Cardiac muscle cell (in vitro differentiated cells and primary cell): ENCODE results near the gene RFT1. TPM values are rescaled to one million over a fixed set of nuclear protein-coding genes. Genes with fewer than 3 reads are reported as not detected.

Experiments used
- DNase-seq, 2 donors: peaks; one replicate each; pipeline versions ENCODE4 v3.0.0 to v3.0.0-alpha.2; 2010 to 2017; ENCODE audit warnings: low read depth in 1 of 2, low spot score in 1 of 2
- H3K27ac ChIP-seq: fragments of 200-600 bp; sonication (generic); 2 replicates; pipeline ENCODE4 v1.5.1; 2016
- H3K27me3 ChIP-seq: fragments of 200-600 bp; sonication (generic); 2 replicates; pipeline ENCODE4 v1.6.0; 2016; ENCODE audit warnings: control low read depth
- H3K36me3 ChIP-seq: fragments of 200-600 bp; sonication (generic); 2 replicates; pipeline ENCODE4 v1.5.1; 2016; ENCODE audit warnings: control low read depth
- H3K4me1 ChIP-seq: fragments of 200-600 bp; sonication (generic); 2 replicates; pipeline ENCODE4 v1.8.1; 2017; ENCODE audit warnings: low read depth, mild to moderate bottlenecking, mixed run types
- H3K4me3 ChIP-seq: fragments of 200-600 bp; sonication (generic); 2 replicates; pipeline ENCODE4 v1.5.1; 2016; ENCODE audit warnings: mild to moderate bottlenecking
- H3K9me3 ChIP-seq: fragments of 200-600 bp; sonication (generic); 2 replicates; pipeline ENCODE4 v1.5.1; 2017; ENCODE audit warnings: low read depth, mild to moderate bottlenecking, control low read depth
- polyA plus RNA-seq: library from polyadenylated mRNA; unstranded; fragments of >200 nt; fragmentation: Nextera tagmentation; extraction: Ambion mirVana; gene quantifications from 2 replicates; pipeline ENCODE4 v1.2.1, GENCODE V29; 2016
- total RNA-seq: library from RNA; depleted of rRNA; stranded (reverse); fragments of >200 nt; gene quantifications from 2 replicates; pipeline ENCODE4 v1.2.3, GENCODE V29; 2016
- TF ChIP-seq, protein P1 (sequence below): IDR thresholded peaks from 2 replicates; pipeline ENCODE4 v1.5.1; 2012; ENCODE audit warnings: low read depth, mild to moderate bottlenecking, low read length

The RFT1 gene
- total and polyA plus RNA-seq, 2 experiments from 2014 or later: 8.1 to 16.1 TPM

DNA sequence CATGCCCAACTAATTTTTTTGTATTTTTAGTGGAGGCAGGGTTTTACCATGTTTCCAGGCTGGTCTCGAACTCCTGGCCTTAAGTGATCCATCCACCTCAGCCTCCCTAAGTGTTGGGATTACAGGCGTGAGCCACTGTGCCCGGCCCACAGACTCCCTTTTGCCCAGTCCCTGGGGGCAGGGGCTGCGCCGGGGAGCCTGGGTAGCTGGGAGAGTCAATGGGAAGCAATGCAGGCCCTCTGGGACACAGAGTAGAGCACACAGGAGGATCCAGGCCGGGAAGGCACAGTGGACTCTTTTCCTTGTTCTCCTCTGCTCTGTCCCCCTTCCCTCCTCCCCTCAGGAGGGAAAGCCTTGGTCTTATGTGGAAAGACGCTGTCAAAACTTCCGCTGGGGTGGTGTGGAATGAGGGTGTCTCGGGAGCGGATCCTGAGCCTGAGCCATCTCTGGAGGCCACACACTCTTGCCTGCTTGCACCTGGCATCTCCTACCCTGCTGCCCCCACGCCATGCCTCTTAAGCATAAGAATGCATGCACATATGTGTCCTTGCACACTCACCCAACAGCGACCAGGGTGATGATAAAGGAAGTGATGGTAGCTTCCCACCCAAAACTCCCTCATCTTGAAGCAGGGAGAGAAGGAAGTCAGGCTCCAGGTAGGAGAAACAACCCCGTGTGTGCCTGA lies 18.9 kb upstream of the RFT1 start:
- TF ChIP-seq, protein P1, sequence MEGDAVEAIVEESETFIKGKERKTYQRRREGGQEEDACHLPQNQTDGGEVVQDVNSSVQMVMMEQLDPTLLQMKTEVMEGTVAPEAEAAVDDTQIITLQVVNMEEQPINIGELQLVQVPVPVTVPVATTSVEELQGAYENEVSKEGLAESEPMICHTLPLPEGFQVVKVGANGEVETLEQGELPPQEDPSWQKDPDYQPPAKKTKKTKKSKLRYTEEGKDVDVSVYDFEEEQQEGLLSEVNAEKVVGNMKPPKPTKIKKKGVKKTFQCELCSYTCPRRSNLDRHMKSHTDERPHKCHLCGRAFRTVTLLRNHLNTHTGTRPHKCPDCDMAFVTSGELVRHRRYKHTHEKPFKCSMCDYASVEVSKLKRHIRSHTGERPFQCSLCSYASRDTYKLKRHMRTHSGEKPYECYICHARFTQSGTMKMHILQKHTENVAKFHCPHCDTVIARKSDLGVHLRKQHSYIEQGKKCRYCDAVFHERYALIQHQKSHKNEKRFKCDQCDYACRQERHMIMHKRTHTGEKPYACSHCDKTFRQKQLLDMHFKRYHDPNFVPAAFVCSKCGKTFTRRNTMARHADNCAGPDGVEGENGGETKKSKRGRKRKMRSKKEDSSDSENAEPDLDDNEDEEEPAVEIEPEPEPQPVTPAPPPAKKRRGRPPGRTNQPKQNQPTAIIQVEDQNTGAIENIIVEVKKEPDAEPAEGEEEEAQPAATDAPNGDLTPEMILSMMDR: no peak

GRCh38 chr3:53147903-53148400 lies 17.7 kb upstream of the RFT1 start:
- Histone ChIP-seq H3K9me3 (no peaks in the 10 kb centered on the region), H3K4me3 (no peak overlapping the region), H3K27ac (no peak overlapping the region), H3K36me3 (no peaks in the 10 kb centered on the region), H3K27me3 (peaks cover 64% of the 10 kb centered on the region), H3K4me1 (no peaks in the 10 kb centered on the region)
- DNase-seq: no peak
- TF ChIP-seq, protein P1: no peak

More for the DNA sequence above, 18.9 kb upstream of the RFT1 start:
- no peak for DNase-seq
- Histone ChIP-seq H3K36me3 (no peaks in the 10 kb centered on the region), H3K27me3 (peaks cover 76% of the 10 kb centered on the region), H3K4me3 (no peak overlapping the region), H3K27ac (no peak overlapping the region), H3K9me3 (no peaks in the 10 kb centered on the region), H3K4me1 (no peaks in the 10 kb centered on the region)

- no peak overlapping the region for H3K4me3 ChIP-seq
- peaks cover 61% of the 10 kb centered on the region for H3K27me3 ChIP-seq
- DNase-seq: no peak
- H3K27ac ChIP-seq: no peak overlapping the region
- H3K36me3 ChIP-seq: no peaks in the 10 kb centered on the region
- TF ChIP-seq, protein P1: no peak
- H3K9me3 ChIP-seq: no peaks in the 10 kb centered on the region
- no peaks in the 10 kb centered on the region for H3K4me1 ChIP-seq
Measured at GRCh38 chr3:53147151-53147902, 17.1 kb upstream of the RFT1 start.

- H3K4me3 ChIP-seq: no peak overlapping the region
- no peaks in the 10 kb centered on the region for H3K9me3 ChIP-seq
- H3K36me3 ChIP-seq: no peaks in the 10 kb centered on the region
- H3K27ac ChIP-seq: no peak overlapping the region
- H3K27me3 ChIP-seq: peaks cover 55% of the 10 kb centered on the region
- DNase-seq: no peak
- no peaks in the 10 kb centered on the region for H3K4me1 ChIP-seq
- TF ChIP-seq, protein P1: no peak
Measured at GRCh38 chr3:53146319-53146891, 16.2 kb upstream of the RFT1 start.

- H3K36me3 ChIP-seq: no peaks in the 10 kb centered on the region
- H3K27me3 ChIP-seq: peaks cover 50% of the 10 kb centered on the region
- no peak overlapping the region for H3K27ac ChIP-seq
- TF ChIP-seq, protein P1: no peak
- no peak for DNase-seq
- H3K4me3 ChIP-seq: no peak overlapping the region
- no peaks in the 10 kb centered on the region for H3K9me3 ChIP-seq
- no peaks in the 10 kb centered on the region for H3K4me1 ChIP-seq
Measured at GRCh38 chr3:53145713-53146080, 15.5 kb upstream of the RFT1 start.
